ENCODE results near the gene SC5D.

SC5D gene

DNA sequence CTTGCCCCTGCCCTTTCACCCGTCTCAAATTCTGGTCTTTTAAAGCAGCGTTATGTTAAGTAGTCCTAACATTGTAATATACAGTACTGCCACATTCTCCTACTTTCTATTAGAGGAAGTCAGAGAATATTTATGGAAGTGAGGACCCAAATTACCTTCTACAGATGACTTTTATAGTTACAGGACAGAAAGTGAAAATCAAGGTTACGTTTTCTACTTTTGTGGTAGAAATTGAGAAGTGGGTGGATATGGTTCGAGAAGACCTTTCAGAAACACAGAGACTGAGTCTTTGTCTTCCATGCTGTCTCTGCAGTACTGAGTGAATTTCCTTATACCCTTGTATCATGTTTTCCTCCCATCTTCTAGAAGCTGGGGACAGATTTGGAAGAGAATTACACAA, 17.1 kb downstream of the SC5D start:
- Mint-ChIP-seq H3K36me3 (peaks cover 54% of the 10 kb centered on the region), H3K27ac (no peak overlapping the region), H3K9me3 (no peaks in the 10 kb centered on the region), H3K4me1 (peaks cover 16% of the 10 kb centered on the region), H3K4me3 (no peak overlapping the region), H3K27me3 (no peaks in the 10 kb centered on the region)
- peak; percentile 82 for ATAC-seq

- ATAC-seq: no peak
- H3K27ac Mint-ChIP-seq: no peak overlapping the region
- no peaks in the 10 kb centered on the region for H3K27me3 Mint-ChIP-seq
- H3K4me1 Mint-ChIP-seq: peaks cover 16% of the 10 kb centered on the region
- H3K36me3 Mint-ChIP-seq: peaks cover 43% of the 10 kb centered on the region
- no peak overlapping the region for H3K4me3 Mint-ChIP-seq
- no peaks in the 10 kb centered on the region for H3K9me3 Mint-ChIP-seq
Observed at GRCh38 chr11:121310908-121311307, 18.3 kb downstream of the SC5D start.

GRCh38 chr11:121311373-121311772, 18.8 kb downstream of the SC5D start:
- Mint-ChIP-seq H3K27me3 (no peaks in the 10 kb centered on the region), H3K9me3 (no peaks in the 10 kb centered on the region), H3K4me1 (peaks cover 16% of the 10 kb centered on the region), H3K36me3 (peaks cover 43% of the 10 kb centered on the region), H3K27ac (no peak overlapping the region), H3K4me3 (no peak overlapping the region)
- ATAC-seq: no peak

DNA sequence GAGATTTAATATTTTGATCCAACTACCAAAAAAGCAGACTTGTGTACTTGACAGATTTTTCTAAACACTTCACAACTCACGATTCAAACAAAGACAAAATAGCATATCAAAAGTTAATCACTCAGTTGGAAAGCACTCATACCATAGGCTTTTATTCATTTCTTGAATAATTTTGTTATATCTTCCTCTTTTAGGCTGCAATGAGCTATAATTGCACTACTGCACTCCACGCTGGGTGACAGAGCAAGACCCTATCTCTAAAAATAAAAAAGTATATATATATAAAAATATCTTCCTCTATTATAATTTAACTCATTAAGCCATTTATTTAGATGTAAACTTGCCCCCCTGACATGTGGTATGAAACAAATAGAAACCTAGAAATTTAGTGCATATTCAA, 19.9 kb downstream of the SC5D start:
- peaks cover 32% of the 10 kb centered on the region for H3K36me3 Mint-ChIP-seq
- peaks cover 16% of the 10 kb centered on the region for H3K4me1 Mint-ChIP-seq
- H3K4me3 Mint-ChIP-seq: no peak overlapping the region
- no peak for ATAC-seq
- no peak overlapping the region for H3K27ac Mint-ChIP-seq
- no peaks in the 10 kb centered on the region for H3K27me3 Mint-ChIP-seq
- no peaks in the 10 kb centered on the region for H3K9me3 Mint-ChIP-seq

- Mint-ChIP-seq H3K4me1 (peaks cover 16% of the 10 kb centered on the region), H3K4me3 (no peak overlapping the region), H3K9me3 (no peaks in the 10 kb centered on the region), H3K27ac (no peak overlapping the region), H3K27me3 (peaks cover 18% of the 10 kb centered on the region), H3K36me3 (peaks cover 6% of the 10 kb centered on the region)
- ATAC-seq: peak; percentile 61
Observed at GRCh38 chr11:121318848-121319834, 26.6 kb downstream of the SC5D start.

- H3K4me1 Mint-ChIP-seq: peaks cover 16% of the 10 kb centered on the region
- H3K27me3 Mint-ChIP-seq: peaks cover 18% of the 10 kb centered on the region
- H3K36me3 Mint-ChIP-seq: no peaks in the 10 kb centered on the region
- no peaks in the 10 kb centered on the region for H3K9me3 Mint-ChIP-seq
- H3K4me3 Mint-ChIP-seq: no peak overlapping the region
- peak; percentile 69 for ATAC-seq
- H3K27ac Mint-ChIP-seq: peak overlapping the region; percentile 0
Observed at GRCh38 chr11:121321614-121322243, 29.2 kb downstream of the SC5D start.

GRCh38 chr11:121323046-121323607, 30.6 kb downstream of the SC5D start:
- no peaks in the 10 kb centered on the region for H3K36me3 Mint-ChIP-seq
- no peak for ATAC-seq
- H3K27ac Mint-ChIP-seq: no peak overlapping the region
- no peak overlapping the region for H3K4me3 Mint-ChIP-seq
- H3K9me3 Mint-ChIP-seq: no peaks in the 10 kb centered on the region
- peaks cover 16% of the 10 kb centered on the region for H3K4me1 Mint-ChIP-seq
- peaks cover 18% of the 10 kb centered on the region for H3K27me3 Mint-ChIP-seq

DNA sequence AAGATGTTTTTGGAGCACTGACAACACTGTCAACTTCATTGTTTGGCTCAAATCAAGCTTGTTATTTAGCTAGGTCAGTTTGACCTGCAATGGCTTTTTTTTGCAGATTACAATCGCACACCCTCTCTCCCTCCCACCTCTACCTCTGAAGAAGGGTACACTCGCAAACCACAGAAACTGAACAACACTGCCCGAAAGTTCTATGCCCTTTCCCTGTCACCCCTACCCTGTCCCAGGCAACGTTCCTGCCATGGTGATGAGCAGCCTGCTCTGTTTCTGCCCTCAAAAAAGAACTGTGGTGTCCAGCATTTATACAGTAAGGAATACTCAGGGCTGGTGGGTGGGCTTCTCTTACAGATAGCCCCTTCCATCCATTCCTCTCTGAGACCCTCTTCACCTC, 33.7 kb downstream of the SC5D start:
- Mint-ChIP-seq H3K27ac (no peak overlapping the region), H3K27me3 (peaks cover 10% of the 10 kb centered on the region), H3K9me3 (no peaks in the 10 kb centered on the region), H3K4me1 (peaks cover 9% of the 10 kb centered on the region), H3K4me3 (no peak overlapping the region), H3K36me3 (no peaks in the 10 kb centered on the region)
- ATAC-seq: no peak

GRCh38 chr11:121327553-121327952, 35.0 kb downstream of the SC5D start:
- Mint-ChIP-seq H3K4me3 (no peak overlapping the region), H3K27ac (no peak overlapping the region), H3K9me3 (no peaks in the 10 kb centered on the region), H3K4me1 (no peaks in the 10 kb centered on the region), H3K36me3 (no peaks in the 10 kb centered on the region), H3K27me3 (no peaks in the 10 kb centered on the region)
- no peak for ATAC-seq

DNA sequence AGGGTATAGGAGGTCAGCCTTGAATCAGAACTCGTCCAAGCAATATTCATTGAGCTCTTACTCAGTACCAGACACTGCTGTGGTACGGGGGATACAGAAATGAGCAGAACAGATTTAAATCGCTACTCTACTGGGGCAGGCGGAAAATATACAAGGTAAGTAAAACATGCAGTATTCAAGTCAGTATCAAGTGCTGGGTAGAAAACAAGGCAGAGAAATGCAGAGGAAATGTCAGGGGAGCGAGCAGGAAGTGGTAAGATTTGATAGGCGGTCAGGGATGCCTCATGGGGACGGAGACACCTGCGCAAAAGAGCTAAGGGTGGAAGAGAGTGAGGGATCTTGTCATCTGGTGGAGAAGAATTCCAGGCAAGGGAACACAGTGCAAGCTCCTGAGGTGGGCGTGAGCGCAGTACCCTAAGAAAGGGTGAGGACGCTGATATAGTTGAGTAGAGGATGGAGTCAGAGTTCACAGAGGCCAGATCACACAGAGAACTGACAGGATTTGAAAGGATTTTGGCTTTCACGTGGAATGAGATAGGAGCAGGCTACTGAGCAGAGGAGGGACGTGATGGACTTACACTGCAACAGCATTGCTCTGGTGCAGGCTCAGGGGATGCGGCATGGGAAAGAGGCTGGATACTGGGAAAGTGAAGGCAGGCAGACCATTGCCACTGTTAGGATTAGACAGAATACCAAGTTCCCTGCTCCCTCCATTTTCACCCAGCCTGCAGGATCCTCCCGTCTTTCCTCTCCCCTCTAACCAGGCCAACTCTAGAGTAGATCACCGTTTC, 35.8 kb downstream of the SC5D start:
- Mint-ChIP-seq H3K9me3 (no peaks in the 10 kb centered on the region), H3K4me1 (no peaks in the 10 kb centered on the region), H3K27ac (no peak overlapping the region), H3K4me3 (no peak overlapping the region), H3K27me3 (no peaks in the 10 kb centered on the region), H3K36me3 (no peaks in the 10 kb centered on the region)
- ATAC-seq: peak; percentile 48

DNA sequence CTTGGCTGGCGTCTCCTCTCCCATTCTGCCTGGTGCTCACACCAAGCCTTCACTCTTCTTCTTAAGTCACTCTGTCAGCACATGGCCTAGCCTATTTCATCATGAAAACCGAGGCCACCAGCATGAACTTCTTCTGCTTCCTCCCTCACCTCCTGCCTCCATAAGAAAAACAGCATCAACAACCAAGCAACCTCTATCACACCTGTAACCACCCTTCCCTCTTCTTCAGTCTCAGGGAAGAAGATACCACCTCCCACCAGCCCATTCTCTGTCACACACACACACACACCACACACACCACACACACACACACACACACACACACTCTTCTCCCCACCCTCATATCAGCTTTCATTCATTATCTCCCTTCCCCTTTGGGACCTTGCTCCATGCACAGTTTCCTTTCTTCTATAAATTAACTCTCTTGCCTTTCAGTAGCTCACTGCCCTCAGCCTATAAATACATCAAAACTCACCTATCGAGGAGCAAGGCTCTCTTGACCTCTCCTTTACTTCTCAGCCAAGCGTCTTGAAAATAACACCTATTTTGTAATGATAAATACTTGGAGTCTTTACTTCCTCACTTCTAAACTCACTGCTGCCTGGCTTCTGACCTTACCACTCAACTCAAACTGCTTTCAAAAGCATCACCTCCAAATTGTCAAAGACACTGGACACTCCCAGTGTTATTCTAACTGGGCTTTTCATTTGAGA, 36.6 kb downstream of the SC5D start:
- Mint-ChIP-seq H3K36me3 (no peaks in the 10 kb centered on the region), H3K27me3 (no peaks in the 10 kb centered on the region), H3K4me3 (no peak overlapping the region), H3K9me3 (no peaks in the 10 kb centered on the region), H3K27ac (no peak overlapping the region), H3K4me1 (no peaks in the 10 kb centered on the region)
- no peak for ATAC-seq

GRCh38 chr11:121329781-121330395, 37.3 kb downstream of the SC5D start:
- Mint-ChIP-seq H3K27me3 (peaks cover 4% of the 10 kb centered on the region), H3K27ac (no peak overlapping the region), H3K36me3 (no peaks in the 10 kb centered on the region), H3K4me3 (no peak overlapping the region), H3K4me1 (no peaks in the 10 kb centered on the region), H3K9me3 (no peaks in the 10 kb centered on the region)
- no peak for ATAC-seq

DNA sequence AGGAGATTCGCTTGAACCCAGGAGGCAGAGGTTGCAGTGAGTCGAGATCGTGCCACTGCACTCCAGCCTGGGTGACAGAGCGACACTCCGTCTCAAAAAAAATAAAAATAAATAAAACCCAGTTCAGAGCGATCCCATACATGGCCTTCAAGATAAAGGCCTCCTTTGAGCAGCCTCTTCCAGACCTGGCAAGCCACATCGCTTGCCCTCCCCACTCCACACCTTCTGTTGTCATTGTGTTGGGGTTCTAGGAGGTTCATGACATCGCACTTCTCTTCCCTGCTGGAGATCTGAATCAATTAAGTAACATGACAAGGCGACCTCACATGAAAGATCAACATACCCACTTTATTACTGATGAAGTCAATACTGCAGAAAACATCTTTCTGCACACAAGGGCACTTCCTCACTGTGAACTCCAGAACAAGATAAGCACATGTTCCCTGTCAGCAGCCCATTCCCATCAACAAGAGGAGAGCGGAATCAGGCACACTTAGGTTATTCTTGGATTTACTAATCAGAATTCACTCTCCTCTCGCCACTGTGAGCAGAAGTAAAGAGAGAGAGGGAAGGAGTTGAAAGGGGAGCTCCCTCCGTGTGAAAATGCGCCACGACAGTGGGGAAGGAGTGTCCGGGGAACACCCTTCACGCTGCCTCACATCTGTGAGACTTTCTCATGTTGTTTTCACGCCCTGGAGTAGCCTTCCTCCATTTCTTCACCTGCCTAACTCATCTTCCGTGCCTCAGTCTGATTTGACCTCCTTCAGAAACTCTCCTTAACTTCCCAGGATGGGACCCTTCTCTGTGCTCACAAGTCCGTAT, 38.3 kb downstream of the SC5D start:
- Mint-ChIP-seq H3K4me1 (no peaks in the 10 kb centered on the region), H3K4me3 (no peak overlapping the region), H3K9me3 (no peaks in the 10 kb centered on the region), H3K27ac (no peak overlapping the region), H3K36me3 (no peaks in the 10 kb centered on the region), H3K27me3 (peaks cover 10% of the 10 kb centered on the region)
- ATAC-seq: no peak
